HG03565 (cell line): ENCODE results near the gene AIFM1.
"Not testable (repeated sequence)": the region's sequence is repeated elsewhere in the genome, so short reads cannot be mapped to it uniquely, and the experiment has no call there.

Experiments used
- ATAC-seq: cut with Tn5 transposase; IDR thresholded peaks from one replicate; pipeline ENCODE4 v1.9.1; 2021; ENCODE audit warnings: mild to moderate bottlenecking, moderate library complexity; ENCODE audit not compliant: unreplicated experiment

The AIFM1 gene

GRCh38 chrX:130120746-130121504, 44.7 kb downstream of the AIFM1 start:
- ATAC-seq = peak; percentile 58

GRCh38 chrX:130120321-130120731, 45.3 kb downstream of the AIFM1 start:
- peak; percentile 19 for ATAC-seq

- ATAC-seq = no peak
Observed at GRCh38 chrX:130119312-130119898, 46.2 kb downstream of the AIFM1 start.

- ATAC-seq = no peak
Observed at GRCh38 chrX:130118441-130119311, 47.0 kb downstream of the AIFM1 start.

- no peak for ATAC-seq
Observed at GRCh38 chrX:130117166-130117565, 48.5 kb downstream of the AIFM1 start.

- not testable (repeated sequence) for ATAC-seq
Observed at GRCh38 chrX:130115119-130115885, 50.3 kb downstream of the AIFM1 start.

GRCh38 chrX:130114141-130114588, 51.5 kb downstream of the AIFM1 start:
- no peak for ATAC-seq

- ATAC-seq = peak; percentile 3
Observed at GRCh38 chrX:130111220-130112154, 54.2 kb downstream of the AIFM1 start.

- ATAC-seq = peak; percentile 27
Observed at GRCh38 chrX:130110379-130111219, 55.0 kb downstream of the AIFM1 start, which contains the start of gene ELF4. Gene ELF4 (minus strand): TSS chrX:130110497. CDS start chrX:130081330, 29,167 bp downstream.

- peak; percentile 2 for ATAC-seq
Observed at GRCh38 chrX:130109429-130110378, 55.9 kb downstream of the AIFM1 start.

GRCh38 chrX:130108647-130109428, 56.8 kb downstream of the AIFM1 start:
- ATAC-seq = peak; percentile 50

- no peak for ATAC-seq
Observed at GRCh38 chrX:130106071-130106470, 59.6 kb downstream of the AIFM1 start.

- no peak for ATAC-seq
Observed at GRCh38 chrX:130105244-130105643, 60.4 kb downstream of the AIFM1 start.

GRCh38 chrX:130103605-130104004, 62.0 kb downstream of the AIFM1 start:
- ATAC-seq = no peak

- ATAC-seq = no peak
Observed at GRCh38 chrX:130100180-130100579, 65.5 kb downstream of the AIFM1 start.

GRCh38 chrX:130098210-130098552, 67.5 kb downstream of the AIFM1 start:
- no peak for ATAC-seq
